ENCODE measurements around the gene ALOX15B.

DNA sequence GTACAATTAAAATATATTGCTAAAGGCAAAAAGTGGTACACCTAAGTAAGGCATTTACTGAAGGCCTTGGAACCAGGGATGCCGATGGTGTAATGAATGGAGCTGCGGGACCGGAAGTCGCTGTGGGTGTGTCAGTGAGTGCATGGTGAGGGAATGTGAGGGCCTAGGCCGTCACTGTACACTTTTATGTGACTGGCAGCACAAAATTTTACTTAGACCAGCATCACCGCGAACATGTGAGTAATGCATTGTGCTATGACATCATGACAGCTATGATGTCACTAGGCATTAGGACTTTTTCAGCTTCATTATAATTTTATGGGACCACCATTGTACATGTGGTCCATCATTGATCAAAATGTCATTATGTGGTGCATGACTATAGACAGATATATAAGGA lies 14.7 kb downstream of the ALOX15B start:
- TF ChIP-seq CTCF (IDR thresholded peaks at IDR 0.05 in 2 of 3, conservative IDR thresholded peaks at IDR 0.05 in 1 of 3; ENCODE audit: borderline replicate concordance in 1 of 3, insufficient read depth in 1 of 3, low read depth in 2 of 3, low read length in 2 of 3) (no peak), RAD21 (IDR thresholded peaks at IDR 0.05; ENCODE audit: low read depth) (no peak), YY1 (IDR thresholded peaks at IDR 0.05; ENCODE audit: extremely low read depth, insufficient replicate concordance, low read depth, low read length) (no peak), EZH2phosphoT487 (IDR thresholded peaks at IDR 0.05; ENCODE audit: borderline replicate concordance) (no peak), CEBPB (IDR thresholded peaks at IDR 0.05; ENCODE audit: low read depth) (no peak)

Data from HCT116 (cell line).